Mesenchymal stem cell (in vitro differentiated cells and primary cell): Measurements from ENCODE around the gene FXR2.

ENCODE experiments used
- DNase-seq: peaks from one replicate; pipeline ENCODE4 v3.0.0-alpha.2; 2013
- H2AFZ ChIP-seq: one replicate; pipeline ENCODE4 v1.6.1; 2013; ENCODE audit warnings: low read depth, mild to moderate bottlenecking, control low read depth, inconsistent platforms, low read length, moderate library complexity
- H2AK5ac ChIP-seq: 2 replicates; pipeline ENCODE4 v1.6.1; 2013; ENCODE audit warnings: low read length, moderate library complexity, mild to moderate bottlenecking, inconsistent platforms; ENCODE audit not compliant: severe bottlenecking
- H2BK120ac ChIP-seq: one replicate; pipeline ENCODE4 v1.6.1; 2013; ENCODE audit warnings: low read depth, mild to moderate bottlenecking, inconsistent platforms, low read length, moderate library complexity
- H2BK12ac ChIP-seq, 2 experiments: one replicate each; pipeline ENCODE4 v1.6.1; 2013; ENCODE audit warnings: inconsistent platforms in 2 of 2, low read length in 2 of 2, mild to moderate bottlenecking in 2 of 2, moderate library complexity in 2 of 2, control low read depth in 1 of 2
- H2BK15ac ChIP-seq: one replicate; pipeline ENCODE4 v1.6.1; 2013; ENCODE audit warnings: mild to moderate bottlenecking, low read depth, inconsistent platforms; ENCODE audit not compliant: poor library complexity, severe bottlenecking
- H2BK5ac ChIP-seq: 2 replicates; pipeline ENCODE4 v1.6.1; 2013; ENCODE audit warnings: low read depth, mild to moderate bottlenecking, low read length, control low read depth, inconsistent platforms; ENCODE audit not compliant: poor library complexity, severe bottlenecking
- H3K14ac ChIP-seq, 2 experiments: one replicate each; pipeline ENCODE4 v1.6.1; 2013; ENCODE audit warnings: inconsistent platforms in 2 of 2, low read length in 2 of 2, control low read depth in 1 of 2, mild to moderate bottlenecking in 1 of 2, moderate library complexity in 1 of 2
- H3K18ac ChIP-seq, 2 experiments: one replicate each; pipeline ENCODE4 v1.6.1; 2013; ENCODE audit warnings: inconsistent platforms in 2 of 2, low read length in 2 of 2, control low read depth in 1 of 2, low read depth in 1 of 2, mild to moderate bottlenecking in 1 of 2
- H3K23ac ChIP-seq, 2 experiments: one replicate each; pipeline ENCODE4 v1.6.1; 2013; ENCODE audit warnings: inconsistent platforms in 2 of 2, low read length in 2 of 2, mild to moderate bottlenecking in 2 of 2, moderate library complexity in 2 of 2, control low read depth in 1 of 2
- H3K27ac ChIP-seq: 2 replicates; pipeline ENCODE4 v1.5.1; 2013; ENCODE audit warnings: mild to moderate bottlenecking, moderate library complexity, low read length, control low read depth, inconsistent platforms; ENCODE audit not compliant: poor library complexity, severe bottlenecking
- H3K27me3 ChIP-seq, 2 experiments: 2 replicates each; pipeline versions ENCODE4 v1.6.1 to v1.7.0; 2013; ENCODE audit warnings: low read length in 2 of 2, mild to moderate bottlenecking in 2 of 2, moderate library complexity in 2 of 2, control low read depth in 1 of 2, inconsistent platforms in 1 of 2; ENCODE audit not compliant: control insufficient read depth in 1 of 2, insufficient read depth in 1 of 2
- H3K36me3 ChIP-seq, 2 experiments: 2 replicates each; pipeline versions ENCODE4 v1.6.1 to v1.7.0; 2013; ENCODE audit warnings: low read length in 2 of 2, control low read depth in 1 of 2, inconsistent platforms in 1 of 2, low read depth in 1 of 2, mild to moderate bottlenecking in 1 of 2; ENCODE audit not compliant: insufficient read depth in 2 of 2, control insufficient read depth in 1 of 2
- H3K4ac ChIP-seq, 2 experiments: one replicate each; pipeline ENCODE4 v1.6.1; 2013; ENCODE audit warnings: inconsistent platforms in 2 of 2, low read length in 2 of 2, mild to moderate bottlenecking in 2 of 2, moderate library complexity in 2 of 2, control low read depth in 1 of 2, low read depth in 1 of 2
- H3K4me1 ChIP-seq: 2 replicates; pipeline ENCODE4 v1.6.1; 2013; ENCODE audit warnings: low read depth, low read length, control low read depth; ENCODE audit not compliant: control insufficient read depth, insufficient read depth
- H3K4me2 ChIP-seq: 2 replicates; pipeline ENCODE4 v1.6.1; 2013; ENCODE audit warnings: low read length, mild to moderate bottlenecking, inconsistent platforms; ENCODE audit not compliant: poor library complexity, severe bottlenecking
- H3K4me3 ChIP-seq, 2 experiments: 2 replicates each; pipeline versions ENCODE4 v1.5.1 to v1.7.0; 2013; ENCODE audit warnings: low read length in 2 of 2, mild to moderate bottlenecking in 2 of 2, control low read depth in 1 of 2, low read depth in 1 of 2; ENCODE audit not compliant: insufficient read depth in 1 of 2
- H3K79me1 ChIP-seq: replicated peaks from 2 replicates; pipeline ENCODE4 v1.6.1; 2013; ENCODE audit warnings: mild to moderate bottlenecking, control low read depth, low read length, inconsistent platforms; ENCODE audit not compliant: poor library complexity, severe bottlenecking
- H3K9ac ChIP-seq: 2 replicates; pipeline ENCODE4 v1.7.0; 2013; ENCODE audit warnings: mild to moderate bottlenecking, low read length, moderate library complexity
- H3K9me3 ChIP-seq: 2 replicates; pipeline ENCODE4 v1.7.0; 2013; ENCODE audit warnings: mild to moderate bottlenecking, low read length; ENCODE audit not compliant: control insufficient read depth
- H4K8ac ChIP-seq: one replicate; pipeline ENCODE4 v1.6.1; 2013; ENCODE audit warnings: inconsistent platforms, mild to moderate bottlenecking, low read length, moderate library complexity
- H4K91ac ChIP-seq: one replicate; pipeline ENCODE4 v1.6.1; 2013; ENCODE audit warnings: mild to moderate bottlenecking, low read length, inconsistent platforms
- WGBS: methylation state at CpG from one replicate; pipeline ENCODE4 v1.1.7; 2013; ENCODE audit warnings: mixed read lengths; 5-methylcytosine and 5-hydroxymethylcytosine counted together

Gene FXR2

DNA sequence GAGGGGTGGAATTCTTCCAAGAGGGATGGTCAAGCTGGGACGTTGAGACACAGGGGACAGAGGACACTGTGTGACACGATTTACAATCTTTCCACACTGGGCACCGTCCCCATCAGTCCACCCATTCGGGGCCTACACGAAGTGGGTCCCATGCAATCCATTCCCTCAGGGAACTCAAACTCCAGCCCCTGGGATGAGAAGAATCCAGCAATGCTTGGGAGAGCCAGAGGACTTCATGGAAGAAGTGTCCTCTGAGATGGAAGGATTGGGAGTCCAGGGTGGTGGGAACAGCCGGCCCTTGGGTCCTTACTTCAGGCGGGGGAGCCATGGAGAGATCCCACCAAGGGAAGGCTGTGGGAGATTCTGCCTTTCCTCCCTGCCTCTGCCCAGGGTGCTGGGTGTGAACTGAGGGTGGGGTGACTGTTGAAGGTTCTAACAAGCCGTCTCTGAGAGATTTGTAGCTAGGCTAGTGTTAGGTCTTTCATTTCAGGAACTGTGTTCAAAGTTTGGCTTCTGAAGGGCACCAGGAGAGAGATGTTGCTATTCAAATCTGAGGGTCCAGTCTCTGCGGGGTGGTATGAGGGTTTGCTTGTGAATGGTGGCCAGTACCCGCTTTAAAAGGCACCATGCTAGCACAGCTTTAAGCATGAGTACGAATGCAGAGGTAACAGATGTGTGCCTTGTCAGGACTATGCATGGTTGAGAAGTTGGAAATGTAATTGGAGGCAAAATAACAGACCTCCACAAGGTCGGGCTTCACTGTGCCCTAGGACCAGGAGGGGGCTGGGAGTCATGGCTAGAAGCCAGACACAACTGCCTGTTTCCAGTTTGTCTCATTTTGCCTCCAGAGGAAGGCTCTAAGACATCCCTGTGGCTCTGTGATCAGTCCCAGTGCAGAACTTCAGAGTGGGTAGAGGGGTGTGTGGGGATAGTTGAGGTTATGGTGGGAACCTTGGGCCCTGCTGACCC is 38.0 kb upstream of the FXR2 start:
- no peak overlapping the region for H3K9ac ChIP-seq
- H3K4ac ChIP-seq: no peak overlapping the region
- no peaks in the 10 kb centered on the region for H3K79me1 ChIP-seq
- 86% methylated on average over 7 of the region's 12 CpGs for WGBS
- H3K4me2 ChIP-seq: no peak overlapping the region
- no peak overlapping the region for H2BK15ac ChIP-seq
- H2BK12ac ChIP-seq: no peak overlapping the region
- no peak overlapping the region for H3K4me3 ChIP-seq
- no peak overlapping the region for H3K27ac ChIP-seq
- H2AFZ ChIP-seq: no peak overlapping the region
- no peak overlapping the region for H4K91ac ChIP-seq
- H2AK5ac ChIP-seq: no peak overlapping the region
- DNase-seq: no peak
- H2BK120ac ChIP-seq: no peak overlapping the region
- no peak overlapping the region for H3K18ac ChIP-seq
- no peak overlapping the region for H3K23ac ChIP-seq
- H3K36me3 ChIP-seq: no peaks in the 10 kb centered on the region
- H3K14ac ChIP-seq: no peak overlapping the region
- H3K9me3 ChIP-seq: no peaks in the 10 kb centered on the region
- peaks cover 23% of the 10 kb centered on the region for H3K4me1 ChIP-seq
- H3K27me3 ChIP-seq: peaks cover 68 to 73% of the 10 kb centered on the region in 2 experiments
- no peak overlapping the region for H2BK5ac ChIP-seq
- no peak overlapping the region for H4K8ac ChIP-seq

DNA sequence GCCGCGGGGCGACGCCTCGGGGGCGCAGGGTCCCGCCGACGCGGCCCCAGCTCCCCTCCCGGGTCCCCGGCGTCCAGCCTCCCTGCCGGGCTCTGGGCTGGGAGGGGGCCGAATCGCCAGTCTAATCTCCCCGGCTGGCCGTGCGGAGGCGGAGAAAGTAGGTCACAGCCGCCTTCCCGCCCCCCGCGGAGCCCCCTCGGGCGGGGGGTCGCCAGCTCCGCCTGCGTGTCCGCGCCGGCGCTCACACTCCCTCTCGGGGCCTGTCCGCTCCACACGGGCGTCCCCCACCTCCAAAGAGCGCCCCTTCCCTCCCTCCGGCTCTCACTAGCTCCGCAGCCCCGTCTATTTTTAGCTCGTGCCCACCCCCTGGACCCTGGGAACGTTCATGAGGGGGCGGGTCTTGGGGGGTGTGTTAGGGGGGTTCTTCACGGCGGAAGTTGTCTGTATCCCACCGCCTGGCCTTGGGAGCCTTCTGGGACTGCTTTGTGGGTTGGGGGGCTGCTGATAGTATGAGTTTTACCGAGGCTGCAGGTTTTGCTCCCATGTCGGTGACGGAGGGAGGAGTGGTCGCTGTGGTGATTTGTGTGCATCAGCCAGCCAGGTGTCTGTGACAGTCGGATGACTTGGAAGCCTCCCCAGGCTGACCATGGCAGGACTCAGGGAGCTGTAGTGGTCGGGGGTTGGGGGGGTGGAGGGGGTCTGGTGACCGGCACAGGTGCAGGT is 37.1 kb upstream of the FXR2 start:
- Histone ChIP-seq H2BK120ac (peak overlapping the region; percentile 23), H3K14ac (no peak overlapping the region), H3K9me3 (no peaks in the 10 kb centered on the region), H3K4me3 (peak overlapping the region in 1 of 2 experiments; percentile 24), H4K8ac (no peak overlapping the region), H4K91ac (no peak overlapping the region), H3K4me2 (peak overlapping the region; percentile 84), H3K27ac (no peak overlapping the region), H3K4me1 (peaks cover 21% of the 10 kb centered on the region), H2BK5ac (no peak overlapping the region), H2AFZ (peak overlapping the region; percentile 10), H3K23ac (peak overlapping the region in 1 of 2 experiments; percentile 80), H3K36me3 (no peaks in the 10 kb centered on the region), H3K18ac (peak overlapping the region in 1 of 2 experiments; percentile 35), H3K9ac (no peak overlapping the region), H2BK12ac (no peak overlapping the region), H2AK5ac (no peak overlapping the region), H2BK15ac (peak overlapping the region; percentile 40), H3K27me3 (peaks cover 67 to 71% of the 10 kb centered on the region in 2 experiments), H3K4ac (no peak overlapping the region), H3K79me1 (no peaks in the 10 kb centered on the region)
- 11% methylated on average over 26 of the region's 54 CpGs for WGBS
- DNase-seq: no peak

DNA sequence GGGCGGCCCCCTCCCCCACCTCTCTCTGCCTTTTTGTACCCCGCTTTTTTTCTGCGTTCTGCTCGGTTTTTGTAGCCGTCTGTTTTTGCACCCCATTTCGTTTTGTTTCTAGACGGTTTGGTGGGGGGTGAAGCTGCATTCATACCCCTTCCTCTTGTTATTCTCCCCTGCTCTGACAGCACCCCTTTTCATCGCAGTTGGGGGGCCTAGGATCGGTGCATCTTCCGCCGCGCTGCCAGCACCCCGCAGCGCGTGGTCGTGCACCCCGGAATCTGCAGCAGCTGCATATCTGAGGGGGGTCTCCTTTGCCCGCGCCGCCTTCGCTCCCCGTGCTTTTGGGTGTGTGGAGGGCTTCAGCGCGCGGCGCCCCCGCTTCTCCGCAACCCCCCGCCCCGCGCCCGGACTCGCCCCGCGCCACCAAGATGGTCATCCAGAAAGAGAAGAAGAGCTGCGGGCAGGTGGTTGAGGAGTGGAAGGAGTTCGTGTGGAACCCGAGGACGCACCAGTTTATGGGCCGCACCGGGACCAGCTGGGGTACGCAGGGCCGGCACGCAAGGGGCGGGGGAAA is 36.5 kb upstream of the FXR2 start:
- Histone ChIP-seq H3K9ac (no peak overlapping the region), H2BK5ac (no peak overlapping the region), H3K4ac (no peak overlapping the region), H2BK15ac (peak overlapping the region; percentile 40), H3K36me3 (no peaks in the 10 kb centered on the region), H2AK5ac (no peak overlapping the region), H2BK120ac (peak overlapping the region; percentile 23), H3K4me1 (peaks cover 20% of the 10 kb centered on the region), H3K23ac (peak overlapping the region; percentile 61 to 80), H3K18ac (peak overlapping the region in 1 of 2 experiments; percentile 35), H3K4me3 (peak overlapping the region; percentile 24 to 63), H2AFZ (peak overlapping the region; percentile 10), H2BK12ac (no peak overlapping the region), H4K91ac (no peak overlapping the region), H3K27me3 (peaks cover 70 to 76% of the 10 kb centered on the region in 2 experiments), H3K79me1 (no peaks in the 10 kb centered on the region), H3K4me2 (peak overlapping the region; percentile 84), H4K8ac (no peak overlapping the region), H3K9me3 (no peaks in the 10 kb centered on the region), H3K27ac (no peak overlapping the region), H3K14ac (no peak overlapping the region)
- WGBS: under 1% methylated on average over 38 of the region's 45 CpGs
- no peak for DNase-seq
